HG03439 (cell line): Measurements from ENCODE around the gene UNC13B.
"Not testable (repeated sequence)": the region's sequence is repeated elsewhere in the genome, so short reads cannot be mapped to it uniquely, and the experiment has no call there.

Source experiments
- ATAC-seq: cut with Tn5 transposase; IDR thresholded peaks from one replicate; pipeline ENCODE4 v1.9.1; 2021; ENCODE audit warnings: mild to moderate bottlenecking, moderate library complexity; ENCODE audit not compliant: unreplicated experiment

Gene UNC13B

GRCh38 chr9:35162605-35163315 lies 951 bp downstream of the UNC13B start:
- ATAC-seq, result no peak

DNA sequence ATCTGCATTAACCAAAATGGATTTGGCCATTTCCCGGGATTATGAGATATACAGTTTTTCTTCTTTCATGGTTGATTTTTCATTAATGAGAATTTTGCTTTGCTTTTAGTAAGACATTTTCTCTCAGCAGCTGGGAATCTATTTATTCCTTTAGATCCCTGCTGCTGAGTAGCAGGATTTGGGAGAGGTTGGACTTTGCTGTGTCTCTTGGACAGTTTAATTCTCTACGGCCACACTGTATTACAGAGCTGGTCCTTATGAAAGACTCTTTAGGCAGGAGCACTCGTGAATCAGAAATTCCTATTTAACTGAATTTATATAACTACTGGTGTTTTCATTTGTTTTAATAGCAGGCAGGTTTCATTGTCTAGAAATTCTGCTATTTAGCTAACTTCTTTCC lies 1.6 kb downstream of the UNC13B start:
- no peak for ATAC-seq

- no peak for ATAC-seq
Measured at GRCh38 chr9:35164711-35165110, 2.9 kb downstream of the UNC13B start.

GRCh38 chr9:35167429-35167828 lies 5.6 kb downstream of the UNC13B start:
- not testable (repeated sequence) for ATAC-seq

- ATAC-seq, result no peak
Measured at GRCh38 chr9:35168963-35169362, 7.2 kb downstream of the UNC13B start.

GRCh38 chr9:35172878-35173277 lies 11.1 kb downstream of the UNC13B start:
- ATAC-seq, result no peak

DNA sequence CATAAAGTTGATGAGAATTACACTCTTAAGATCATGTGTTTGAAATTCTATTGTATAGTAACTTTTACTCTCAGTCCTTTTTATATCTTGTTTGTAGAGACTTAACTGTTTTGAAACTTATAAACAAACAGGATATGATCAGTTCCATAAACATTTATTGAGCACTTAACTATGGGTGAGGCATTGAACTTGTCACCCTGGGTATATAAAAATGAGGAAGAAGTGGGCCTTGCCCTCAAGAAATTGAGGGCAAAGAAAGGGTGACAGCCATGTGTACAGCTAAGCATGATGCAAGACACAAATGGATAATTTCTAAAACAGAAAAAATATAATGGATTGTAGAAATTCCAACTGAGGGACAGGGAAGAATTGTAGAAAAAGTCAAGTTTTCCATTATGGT lies 15.7 kb downstream of the UNC13B start:
- ATAC-seq, result no peak

DNA sequence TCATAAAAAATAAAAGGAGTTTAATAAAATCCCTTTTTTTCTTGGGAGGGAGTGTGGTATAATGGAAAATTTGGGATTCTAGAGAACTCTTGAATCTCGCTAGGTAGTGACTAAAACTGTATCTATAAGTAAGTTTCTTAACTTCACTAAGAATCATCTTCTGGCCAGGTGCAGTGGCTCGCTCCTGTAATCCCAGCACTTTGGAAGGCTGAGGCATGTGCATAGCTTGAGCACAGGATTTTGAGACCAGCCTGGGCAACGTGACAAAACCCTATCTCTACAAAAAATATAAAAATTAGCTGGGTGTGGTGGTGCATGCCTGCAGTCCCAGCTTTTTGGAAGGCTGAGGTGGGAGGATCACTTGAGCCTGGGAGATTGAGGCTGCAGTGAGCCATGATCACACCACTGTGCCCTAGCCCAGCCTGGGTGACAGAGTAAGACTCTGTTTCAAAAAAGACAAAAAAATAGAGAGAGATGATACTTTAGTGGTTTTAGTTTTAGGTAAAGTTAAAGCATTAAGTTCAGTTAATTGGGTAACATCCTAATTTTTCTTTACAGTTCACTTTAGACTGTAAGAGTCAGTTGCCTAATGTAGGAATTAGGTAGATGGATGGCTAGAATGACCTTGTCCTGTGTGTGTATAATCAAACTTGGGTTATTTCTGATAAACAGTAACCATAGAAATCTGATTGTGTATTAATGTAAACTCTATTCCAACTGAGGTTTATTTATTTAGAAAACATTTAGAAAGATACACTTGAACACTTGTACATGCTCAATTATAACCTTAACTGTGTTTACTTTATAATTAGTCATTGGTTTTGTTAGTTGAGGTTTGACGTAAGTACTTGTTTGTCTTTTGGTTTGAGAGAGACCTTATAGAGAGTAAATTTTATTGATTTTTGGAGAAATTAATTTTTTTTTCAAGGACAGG lies 17.8 kb downstream of the UNC13B start:
- no peak for ATAC-seq

GRCh38 chr9:35180801-35181200 lies 19.0 kb downstream of the UNC13B start:
- no peak for ATAC-seq

DNA sequence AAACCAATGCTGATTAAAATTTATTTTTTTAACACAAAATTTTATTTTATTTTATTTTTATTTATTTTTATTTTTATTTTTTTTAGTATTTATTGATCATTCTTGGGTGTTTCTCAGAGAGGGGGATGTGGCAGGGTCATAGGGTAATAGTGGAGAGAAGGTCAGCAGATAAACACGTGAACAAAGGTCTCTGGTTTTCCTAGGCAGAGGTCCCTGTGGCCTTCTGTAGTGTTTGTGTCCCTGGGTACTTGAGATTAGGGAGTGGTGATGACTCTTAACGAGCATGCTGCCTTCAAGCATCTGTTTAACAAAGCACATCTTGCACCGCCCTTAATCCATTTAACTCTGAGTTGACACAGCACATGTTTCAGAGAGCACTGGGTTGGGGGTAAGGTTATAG lies 20.6 kb downstream of the UNC13B start:
- ATAC-seq, result not testable (repeated sequence)

DNA sequence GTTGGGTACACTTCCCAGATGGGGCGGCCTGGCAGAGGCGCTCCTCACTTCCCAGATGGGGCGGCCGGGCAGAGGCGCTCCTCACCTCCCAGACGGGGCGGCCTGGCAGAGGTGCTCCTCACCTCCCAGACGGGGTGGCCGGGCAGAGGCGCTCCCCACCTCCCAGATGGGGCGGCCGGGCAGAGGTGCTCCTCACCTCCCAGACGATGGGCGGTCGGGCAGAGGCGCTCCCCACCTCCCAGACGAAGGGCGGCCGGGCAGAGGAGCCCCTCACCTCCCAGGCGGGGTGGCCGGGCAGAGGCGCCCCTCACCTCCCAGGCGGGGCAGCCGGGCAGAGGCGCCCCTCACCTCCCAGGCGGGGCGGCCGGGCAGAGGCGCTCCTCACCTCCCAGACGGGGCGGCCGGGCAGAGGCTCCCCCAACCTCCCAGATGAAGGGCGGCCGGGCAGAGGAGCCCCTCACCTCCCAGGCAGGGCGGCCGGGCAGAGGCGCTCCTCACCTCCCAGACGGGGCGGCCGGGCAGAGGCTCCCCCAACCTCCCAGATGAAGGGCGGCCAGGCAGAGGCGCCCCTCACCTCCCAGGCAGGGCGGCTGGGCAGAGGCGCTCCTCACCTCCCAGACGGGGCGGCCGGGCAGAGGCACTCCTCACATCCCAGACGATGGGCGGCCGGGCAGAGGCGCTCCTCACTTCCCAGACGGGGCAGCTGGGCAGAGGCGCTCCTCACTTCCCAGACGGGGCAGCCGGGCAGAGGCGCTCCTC lies 21.4 kb downstream of the UNC13B start:
- not testable (repeated sequence) for ATAC-seq

DNA sequence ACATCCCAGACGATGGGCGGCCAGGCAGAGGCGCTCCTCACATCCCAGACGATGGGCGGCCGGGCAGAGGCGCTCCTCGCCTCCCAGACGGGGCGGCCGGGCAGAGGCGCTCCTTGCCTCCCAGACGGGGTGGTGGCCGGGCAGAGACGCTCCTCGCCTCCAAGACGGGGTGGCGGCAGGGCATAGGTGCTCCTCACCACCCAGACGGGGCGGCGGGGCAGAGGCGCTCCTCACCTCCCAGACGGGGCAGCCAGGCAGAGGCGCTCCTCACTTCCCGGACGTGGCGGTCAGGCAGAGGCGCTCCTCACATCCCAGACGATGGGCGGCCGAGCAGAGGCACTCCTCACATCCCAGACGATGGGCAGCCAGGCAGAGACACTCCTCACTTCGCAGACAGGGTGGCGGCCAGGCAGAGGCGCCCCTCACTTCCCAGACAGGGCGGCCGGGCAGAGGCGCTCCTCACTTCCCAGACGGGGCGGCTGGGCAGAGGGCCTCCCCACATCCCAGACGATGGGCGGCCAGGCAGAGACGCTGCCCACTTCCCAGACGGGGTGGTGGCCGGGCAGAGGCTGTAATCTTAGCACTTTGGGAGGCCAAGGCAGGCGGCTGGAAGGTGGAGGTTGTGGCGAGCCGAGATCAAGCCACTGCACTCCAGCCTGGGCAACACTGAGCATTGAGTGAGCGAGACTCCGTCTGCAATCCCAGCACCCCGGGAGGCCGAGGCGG lies 22.1 kb downstream of the UNC13B start:
- not testable (repeated sequence) for ATAC-seq

DNA sequence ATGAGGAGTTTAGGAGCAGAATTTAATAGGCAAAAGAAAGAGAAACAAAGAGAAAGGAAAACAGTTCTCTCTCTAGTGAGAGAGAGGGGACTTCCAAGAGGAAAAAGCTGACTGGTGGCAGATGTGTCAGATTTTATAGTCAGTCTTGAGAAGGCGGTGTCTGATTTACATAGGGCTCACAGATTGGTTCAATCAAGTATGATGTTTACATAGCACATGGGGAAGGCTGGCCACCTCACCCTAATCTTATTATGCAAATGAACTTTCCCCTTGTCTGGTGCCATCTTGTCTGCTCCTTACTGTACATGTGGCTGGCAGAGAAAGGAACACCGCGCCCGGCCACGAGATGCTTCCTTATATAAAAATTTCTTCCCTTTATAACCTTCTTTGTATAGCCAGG lies 24.7 kb downstream of the UNC13B start:
- no peak for ATAC-seq

GRCh38 chr9:35190203-35190602 lies 28.4 kb downstream of the UNC13B start:
- no peak for ATAC-seq

GRCh38 chr9:35191105-35191504 lies 29.3 kb downstream of the UNC13B start:
- ATAC-seq, result no peak

DNA sequence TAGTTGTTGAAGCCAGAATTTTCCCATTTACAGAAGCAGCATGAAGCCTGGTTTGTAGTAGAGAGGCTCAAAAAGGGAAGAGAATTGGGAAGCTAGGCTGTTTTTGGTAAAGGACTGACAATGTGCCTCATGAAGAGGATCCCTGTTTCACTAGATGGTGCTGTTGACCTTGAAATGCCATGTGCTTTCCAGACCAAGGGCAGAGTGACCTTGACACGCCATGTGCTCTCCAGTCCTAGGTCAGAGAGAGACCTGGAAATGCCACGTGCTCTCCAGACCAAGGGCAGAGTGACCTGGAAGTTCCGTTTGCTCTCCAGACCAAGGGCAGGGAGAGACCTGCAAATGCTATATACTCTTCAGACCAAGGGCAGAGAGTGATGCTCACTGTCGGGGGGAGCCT lies 32.0 kb downstream of the UNC13B start:
- ATAC-seq, result no peak

- ATAC-seq, result no peak
Measured at GRCh38 chr9:35195683-35196082, 33.9 kb downstream of the UNC13B start.

GRCh38 chr9:35198191-35198590 lies 36.4 kb downstream of the UNC13B start:
- ATAC-seq, result no peak

DNA sequence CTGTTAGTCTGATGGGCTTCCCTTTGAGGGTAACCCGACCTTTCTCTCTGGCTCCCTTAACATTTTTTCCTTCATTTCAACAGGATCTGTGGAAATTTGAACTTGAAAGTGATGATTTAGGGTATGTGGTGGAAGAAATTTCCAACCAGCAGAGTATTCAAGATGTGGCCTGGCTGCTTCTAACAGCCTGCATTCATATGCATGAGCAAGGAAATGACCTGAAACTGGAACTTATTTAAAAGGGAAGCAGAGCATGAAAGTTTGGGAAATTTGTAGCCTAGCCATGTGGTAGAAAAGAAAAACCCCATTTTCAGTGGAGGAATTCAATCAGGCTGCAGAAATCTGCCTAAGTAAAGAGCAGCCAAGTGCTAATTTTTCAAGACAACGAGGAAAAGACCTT lies 41.7 kb downstream of the UNC13B start:
- no peak for ATAC-seq

DNA sequence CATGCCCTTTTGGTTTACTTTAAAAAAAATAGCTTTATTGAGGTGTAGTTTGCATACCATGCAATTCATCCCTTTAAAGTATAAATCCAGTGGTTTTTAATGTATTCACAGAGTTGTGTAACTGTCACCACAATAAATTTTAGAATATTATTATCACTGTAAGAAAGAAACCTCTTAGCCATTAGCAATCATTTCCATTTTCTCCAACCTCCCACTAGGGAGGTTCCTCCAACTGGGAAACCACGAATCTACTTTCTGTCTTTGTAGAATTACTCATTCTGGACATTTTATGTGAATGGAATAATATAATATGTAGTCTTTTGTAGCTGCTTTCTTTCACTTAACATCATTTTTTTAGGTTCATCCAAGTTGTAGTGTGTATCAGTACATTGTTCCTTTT lies 43.5 kb downstream of the UNC13B start:
- ATAC-seq, result no peak

DNA sequence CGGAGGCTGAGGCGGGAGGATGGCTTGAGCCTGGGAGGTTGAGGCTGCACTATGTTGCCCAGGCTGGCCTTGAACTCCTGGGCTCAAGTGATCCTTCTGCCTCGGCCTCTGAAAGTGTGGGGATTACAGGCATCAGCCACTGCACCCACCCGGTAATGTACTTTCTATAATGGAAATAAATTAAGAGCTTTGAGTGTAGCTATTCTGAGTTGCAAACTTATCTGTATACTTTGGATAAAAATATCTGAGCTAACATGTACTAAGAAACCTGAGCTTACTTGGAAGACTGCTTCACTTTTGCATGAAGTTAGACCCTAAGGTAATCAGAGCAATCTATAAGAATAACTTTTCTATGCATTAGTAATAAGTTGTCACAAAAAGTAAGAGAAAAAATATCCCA lies 50.0 kb downstream of the UNC13B start:
- no peak for ATAC-seq
